Gastrocnemius medialis (tissue), 4 donors: ENCODE measurements around the gene DDX5.

ENCODE experiments used
- POLR2A ChIP-seq, 2 donors: fragments of 450-650 bp; IDR thresholded peaks; one replicate each; pipeline ENCODE4 v1.6.1; 2017; ENCODE audit warnings: antibody characterized with exemption in 2 of 2, mild to moderate bottlenecking in 2 of 2, moderate library complexity in 2 of 2
- TF ChIP-seq, protein P1 (sequence below), 5 experiments: fragments of 450-650 bp in 3 of 5; fragments of 200-600 bp in 2 of 5; sonication (generic) in 2 of 5; IDR thresholded peaks in 4 of 5; conservative IDR thresholded peaks in 1 of 5; 1 replicate in 4 of 5; 2 replicates in 1 of 5; pipeline ENCODE4 v1.5.1; 2016 to 2019; ENCODE audit warnings: antibody characterized with exemption in 5 of 5, mild to moderate bottlenecking in 3 of 5, moderate library complexity in 3 of 5

DNA sequence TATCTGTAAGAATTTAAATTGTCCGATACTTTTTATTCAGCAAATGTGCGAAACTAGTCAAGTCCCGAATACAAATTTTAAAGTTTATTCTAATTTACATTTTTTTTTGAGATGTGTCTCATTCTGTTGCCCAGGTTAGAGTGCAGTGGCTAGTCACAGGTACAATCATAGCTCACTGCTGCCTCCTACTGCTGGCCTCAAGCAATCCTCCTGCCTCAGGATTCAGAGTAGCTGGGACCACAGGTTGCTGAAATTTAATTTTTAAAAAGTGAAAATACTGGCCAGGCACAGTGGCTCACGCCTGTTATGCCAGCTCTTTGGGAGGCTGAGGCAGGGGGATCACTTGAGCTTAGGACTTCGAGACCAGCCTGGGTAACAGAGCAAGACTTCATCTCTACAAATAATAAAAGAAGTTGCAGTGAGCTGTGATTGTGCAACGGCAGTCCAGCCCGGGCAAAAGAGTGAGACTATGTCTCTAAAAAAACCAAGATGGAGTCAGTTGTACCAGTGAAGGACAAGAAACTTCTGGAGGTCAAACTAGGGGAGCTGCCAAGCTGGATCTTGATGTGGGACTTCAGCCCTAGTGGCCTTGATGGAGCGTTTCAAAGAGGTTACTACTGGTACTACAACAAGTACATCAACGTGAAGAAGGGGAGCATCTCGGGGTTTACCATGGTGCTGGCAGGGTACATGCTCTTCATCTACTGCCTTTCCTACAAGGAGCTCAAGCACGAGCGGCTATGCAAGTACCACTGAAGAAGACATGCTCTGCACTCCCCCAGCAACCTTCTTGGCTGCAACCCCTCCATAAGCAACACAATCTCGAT lies 14.8 kb downstream of the DDX5 start:
- TF ChIP-seq, protein P1, sequence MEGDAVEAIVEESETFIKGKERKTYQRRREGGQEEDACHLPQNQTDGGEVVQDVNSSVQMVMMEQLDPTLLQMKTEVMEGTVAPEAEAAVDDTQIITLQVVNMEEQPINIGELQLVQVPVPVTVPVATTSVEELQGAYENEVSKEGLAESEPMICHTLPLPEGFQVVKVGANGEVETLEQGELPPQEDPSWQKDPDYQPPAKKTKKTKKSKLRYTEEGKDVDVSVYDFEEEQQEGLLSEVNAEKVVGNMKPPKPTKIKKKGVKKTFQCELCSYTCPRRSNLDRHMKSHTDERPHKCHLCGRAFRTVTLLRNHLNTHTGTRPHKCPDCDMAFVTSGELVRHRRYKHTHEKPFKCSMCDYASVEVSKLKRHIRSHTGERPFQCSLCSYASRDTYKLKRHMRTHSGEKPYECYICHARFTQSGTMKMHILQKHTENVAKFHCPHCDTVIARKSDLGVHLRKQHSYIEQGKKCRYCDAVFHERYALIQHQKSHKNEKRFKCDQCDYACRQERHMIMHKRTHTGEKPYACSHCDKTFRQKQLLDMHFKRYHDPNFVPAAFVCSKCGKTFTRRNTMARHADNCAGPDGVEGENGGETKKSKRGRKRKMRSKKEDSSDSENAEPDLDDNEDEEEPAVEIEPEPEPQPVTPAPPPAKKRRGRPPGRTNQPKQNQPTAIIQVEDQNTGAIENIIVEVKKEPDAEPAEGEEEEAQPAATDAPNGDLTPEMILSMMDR (IDR thresholded peaks at IDR 0.05 in 4 of 5, conservative IDR thresholded peaks at IDR 0.05 in 1 of 5) = peak in 4 of 5 experiments; percentile 20 to 44 (median 31)
- TF ChIP-seq POLR2A (IDR thresholded peaks at IDR 0.05) = no peak
